ENCODE measurements around the gene FZD7. TPM values are rescaled to one million over a fixed set of nuclear protein-coding genes. Genes with fewer than 3 reads are reported as not detected.

FZD7 gene
- total and polyA plus RNA-seq, 8 donors = 11.1 to 43.1 (median 38.0) TPM

DNA sequence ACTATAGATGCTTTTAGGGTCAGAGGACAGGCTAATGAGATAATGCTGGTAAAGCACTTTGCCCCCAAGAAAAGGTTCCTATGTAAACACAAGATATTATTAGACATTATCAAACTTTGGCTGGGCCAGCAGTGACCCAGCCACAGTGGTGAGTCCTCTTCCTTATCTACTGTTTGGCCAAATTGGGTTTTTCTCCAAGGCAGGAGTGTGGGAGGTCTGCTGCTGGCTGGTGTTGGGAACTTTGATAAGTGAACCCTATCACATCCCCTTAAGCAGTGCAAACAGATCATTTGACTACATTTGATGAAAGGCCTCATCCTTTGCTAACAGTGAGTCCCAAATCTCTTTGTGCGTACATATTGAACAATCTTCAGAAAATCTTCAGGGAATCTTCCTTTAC lies 16.2 kb downstream of the FZD7 start:
- ATAC-seq = no peak
- Histone ChIP-seq H3K27ac (no peak overlapping the region), H3K9me3 (no peaks in the 10 kb centered on the region)

DNA sequence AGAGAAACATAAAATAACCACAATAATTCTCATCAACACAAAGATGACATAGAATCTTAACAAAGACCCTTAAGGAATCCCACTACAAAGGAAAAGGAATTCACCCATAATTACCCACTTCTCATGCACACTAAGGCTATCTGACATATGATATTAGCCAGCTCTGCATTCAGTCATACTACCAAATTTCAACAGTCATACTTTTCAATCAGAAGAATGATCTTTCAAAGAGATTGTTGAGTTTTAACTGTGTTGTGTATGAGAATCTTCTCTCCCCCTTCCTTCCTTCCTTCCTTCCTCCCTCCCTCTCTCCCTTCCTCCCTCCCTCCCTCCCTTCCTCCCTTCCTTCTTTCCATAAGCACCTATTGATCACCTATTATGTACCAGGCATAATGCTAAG lies 17.0 kb downstream of the FZD7 start:
- DNase-seq (no peak), ATAC-seq (no peak)
- H3K36me3 ChIP-seq = no peaks in the 10 kb centered on the region
- intact Hi-C loops (cut with DNase I) = no loop called here
- H3K27me3 ChIP-seq = no peaks in the 10 kb centered on the region
- no peaks in the 10 kb centered on the region for H3K4me1 ChIP-seq
- TF ChIP-seq, protein P1, sequence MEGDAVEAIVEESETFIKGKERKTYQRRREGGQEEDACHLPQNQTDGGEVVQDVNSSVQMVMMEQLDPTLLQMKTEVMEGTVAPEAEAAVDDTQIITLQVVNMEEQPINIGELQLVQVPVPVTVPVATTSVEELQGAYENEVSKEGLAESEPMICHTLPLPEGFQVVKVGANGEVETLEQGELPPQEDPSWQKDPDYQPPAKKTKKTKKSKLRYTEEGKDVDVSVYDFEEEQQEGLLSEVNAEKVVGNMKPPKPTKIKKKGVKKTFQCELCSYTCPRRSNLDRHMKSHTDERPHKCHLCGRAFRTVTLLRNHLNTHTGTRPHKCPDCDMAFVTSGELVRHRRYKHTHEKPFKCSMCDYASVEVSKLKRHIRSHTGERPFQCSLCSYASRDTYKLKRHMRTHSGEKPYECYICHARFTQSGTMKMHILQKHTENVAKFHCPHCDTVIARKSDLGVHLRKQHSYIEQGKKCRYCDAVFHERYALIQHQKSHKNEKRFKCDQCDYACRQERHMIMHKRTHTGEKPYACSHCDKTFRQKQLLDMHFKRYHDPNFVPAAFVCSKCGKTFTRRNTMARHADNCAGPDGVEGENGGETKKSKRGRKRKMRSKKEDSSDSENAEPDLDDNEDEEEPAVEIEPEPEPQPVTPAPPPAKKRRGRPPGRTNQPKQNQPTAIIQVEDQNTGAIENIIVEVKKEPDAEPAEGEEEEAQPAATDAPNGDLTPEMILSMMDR (IDR thresholded peaks at IDR 0.05) = no peak
- no peaks in the 10 kb centered on the region for H3K9me3 ChIP-seq
- H3K27ac ChIP-seq = no peak overlapping the region
- no peak overlapping the region for H3K4me3 ChIP-seq

More for the DNA sequence above, 16.2 kb downstream of the FZD7 start:
- Histone ChIP-seq H3K4me3 (no peak overlapping the region), H3K4me1 (no peaks in the 10 kb centered on the region), H3K27me3 (no peaks in the 10 kb centered on the region), H3K36me3 (no peaks in the 10 kb centered on the region)
- no peak for DNase-seq
- TF ChIP-seq, protein P1 (IDR thresholded peaks at IDR 0.05) = no peak
- intact Hi-C loops (cut with DNase I) = no loop called here

DNA sequence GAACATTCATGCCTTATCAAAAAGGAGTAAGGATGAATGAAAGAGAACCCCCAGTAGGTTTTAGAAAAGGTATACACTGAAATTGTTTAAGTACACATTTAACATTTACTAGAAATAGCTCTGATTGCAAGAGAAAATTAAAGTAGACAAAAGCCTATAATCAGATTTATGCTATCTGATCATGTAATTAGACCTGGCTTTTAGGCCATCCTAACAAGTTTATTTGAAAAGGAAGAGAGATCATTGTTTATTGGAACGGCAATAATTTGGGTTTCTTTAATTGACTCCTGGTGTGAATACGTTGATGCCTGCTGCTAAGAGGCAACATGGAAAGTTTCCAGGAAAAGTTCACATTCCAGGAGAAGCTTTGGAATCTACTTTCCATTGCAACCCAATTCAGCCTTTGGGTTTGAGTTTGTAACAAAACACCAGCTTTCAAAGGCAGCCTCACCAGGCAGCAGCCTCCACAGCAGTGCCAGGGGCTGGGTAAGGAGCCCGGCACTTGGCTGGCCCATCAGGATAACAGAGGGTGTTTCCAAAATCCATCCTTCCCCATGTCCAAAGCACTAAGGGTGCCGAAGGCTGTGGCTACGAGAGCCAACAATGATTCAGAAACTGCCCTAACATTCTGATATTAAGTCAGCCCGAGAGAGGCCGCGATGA lies 18.0 kb downstream of the FZD7 start:
- Histone ChIP-seq H3K27ac (no peak overlapping the region), H3K36me3 (no peaks in the 10 kb centered on the region), H3K27me3 (no peaks in the 10 kb centered on the region), H3K9me3 (no peaks in the 10 kb centered on the region), H3K4me1 (no peaks in the 10 kb centered on the region), H3K4me3 (no peak overlapping the region)
- intact Hi-C loops (cut with DNase I) = no loop called here
- no peak for DNase-seq
- TF ChIP-seq, protein P1 (IDR thresholded peaks at IDR 0.05) = no peak
- no peak for ATAC-seq

DNA sequence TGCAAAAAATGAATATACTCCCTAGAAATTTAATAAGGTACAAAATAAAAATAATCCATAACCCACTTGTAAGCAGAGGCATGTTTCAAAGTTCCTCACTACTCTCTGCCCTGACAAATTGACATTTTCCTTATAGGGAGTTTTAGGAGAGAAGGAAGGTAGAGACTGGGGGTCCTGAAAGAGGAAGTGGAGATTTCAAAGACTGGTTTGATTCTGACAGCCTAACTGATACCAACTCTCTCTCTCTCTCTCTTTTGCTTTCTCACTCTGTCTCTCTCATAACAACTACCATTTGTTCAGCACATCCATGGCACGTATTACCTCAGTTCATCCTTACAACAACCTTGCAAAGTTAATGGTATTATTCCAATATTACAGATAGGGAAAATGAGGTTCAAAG lies 18.6 kb downstream of the FZD7 start:
- no peaks in the 10 kb centered on the region for H3K4me1 ChIP-seq
- DNase-seq = no peak
- H3K27me3 ChIP-seq = no peaks in the 10 kb centered on the region
- intact Hi-C loops (cut with DNase I) = no loop called here
- H3K4me3 ChIP-seq = no peak overlapping the region
- H3K27ac ChIP-seq = no peak overlapping the region
- no peak for ATAC-seq
- H3K9me3 ChIP-seq = no peaks in the 10 kb centered on the region
- no peaks in the 10 kb centered on the region for H3K36me3 ChIP-seq
- TF ChIP-seq, protein P1 (IDR thresholded peaks at IDR 0.05) = no peak

- intact Hi-C loops (cut with DNase I) = no loop called here
- H3K4me1 ChIP-seq = no peaks in the 10 kb centered on the region
These were observed 21.0 kb downstream of the FZD7 start for GRCh38 chr2:202054679-202055078.

More at GRCh38 chr2:202054679-202055078, 21.0 kb downstream of the FZD7 start:
- ATAC-seq = no peak
- Histone ChIP-seq H3K4me3 (no peak overlapping the region), H3K36me3 (no peaks in the 10 kb centered on the region), H3K9me3 (no peaks in the 10 kb centered on the region), H3K27ac (no peak overlapping the region), H3K27me3 (no peaks in the 10 kb centered on the region)
- TF ChIP-seq, protein P1 (IDR thresholded peaks at IDR 0.05) = no peak
- no peak for DNase-seq
